Body of pancreas (tissue), 4 donors: ENCODE measurements around the gene CNTNAP2. TPM values are rescaled to one million over a fixed set of nuclear protein-coding genes. Genes with fewer than 3 reads are reported as not detected.
"Not testable (repeated sequence)": the region's sequence is repeated elsewhere in the genome, so short reads cannot be mapped to it uniquely, and the experiment has no call there.

Experiments used
- ATAC-seq: fragments of 150-250 bp; one replicate; pipeline ENCODE4 v1.9.1; 2016
- DNase-seq, 4 donors: peaks; one replicate each; pipeline ENCODE4 v3.0.0-alpha.2; 2019
- H3K27ac ChIP-seq, 4 donors: fragments of 200-600 bp; sonication (generic); 1 replicate in 3 of 4; 2 replicates in 1 of 4; pipeline versions ENCODE4 v1.5.1 to v1.6.1; 2016 to 2019; ENCODE audit warnings: mild to moderate bottlenecking in 1 of 4, mixed read lengths in 1 of 4, moderate library complexity in 1 of 4
- H3K27me3 ChIP-seq, 2 donors: fragments of 200-600 bp; sonication (generic); one replicate each; pipeline ENCODE4 v1.6.0; 2016; ENCODE audit warnings: mild to moderate bottlenecking in 1 of 2
- H3K36me3 ChIP-seq, 2 donors: fragments of 200-600 bp; sonication (generic); replicated peaks in 1 of 2; 2 replicates each; pipeline ENCODE4 v1.5.1; 2016; ENCODE audit warnings: low read depth in 2 of 2; ENCODE audit not compliant: insufficient read depth in 1 of 2
- H3K4me1 ChIP-seq: fragments of 200-600 bp; sonication (generic); one replicate; pipeline ENCODE4 v1.6.0; 2016
- H3K4me3 ChIP-seq, 2 donors: fragments of 200-600 bp; sonication (generic); 1 replicate in 1 of 2; 2 replicates in 1 of 2; pipeline ENCODE4 v1.5.1; 2016 to 2019
- H3K9me3 ChIP-seq, 3 donors: fragments of 200-600 bp; sonication (generic); 1 replicate in 2 of 3; 2 replicates in 1 of 3; pipeline ENCODE4 v1.5.1; 2016
- POLR2A ChIP-seq, 3 donors: fragments of 450-650 bp; IDR thresholded peaks; one replicate each; pipeline ENCODE4 v1.6.1; 2016; ENCODE audit warnings: antibody characterized with exemption in 3 of 3, mild to moderate bottlenecking in 2 of 3
- WGBS, 2 donors: methylation state at CpG; one replicate each; pipeline ENCODE4 v1.1.5; 2017; 5-methylcytosine and 5-hydroxymethylcytosine counted together
- intact Hi-C: fragments of 100-400 bp; cut with DNase I; formaldehyde crosslinking; loops from one replicate; pipeline ENCODE4 v1.15.1; 2023
- total RNA-seq, 2 donors: library from RNA; depleted of rRNA; stranded (reverse); fragments of >200 nt; gene quantifications; one replicate each; pipeline ENCODE4 v1.1.0, GENCODE V29; 2016
- TF ChIP-seq, protein P1 (sequence below), 7 experiments: fragments of 450-650 bp in 4 of 7; fragments of 200-600 bp in 3 of 7; sonication (generic) in 3 of 7; IDR thresholded peaks; one replicate each; pipeline ENCODE4 v1.5.1; 2016 to 2019; ENCODE audit warnings: antibody characterized with exemption in 7 of 7

Gene CNTNAP2
- total RNA-seq, 2 donors from 2014 or later = 1.0 TPM; not detected in 1

DNA sequence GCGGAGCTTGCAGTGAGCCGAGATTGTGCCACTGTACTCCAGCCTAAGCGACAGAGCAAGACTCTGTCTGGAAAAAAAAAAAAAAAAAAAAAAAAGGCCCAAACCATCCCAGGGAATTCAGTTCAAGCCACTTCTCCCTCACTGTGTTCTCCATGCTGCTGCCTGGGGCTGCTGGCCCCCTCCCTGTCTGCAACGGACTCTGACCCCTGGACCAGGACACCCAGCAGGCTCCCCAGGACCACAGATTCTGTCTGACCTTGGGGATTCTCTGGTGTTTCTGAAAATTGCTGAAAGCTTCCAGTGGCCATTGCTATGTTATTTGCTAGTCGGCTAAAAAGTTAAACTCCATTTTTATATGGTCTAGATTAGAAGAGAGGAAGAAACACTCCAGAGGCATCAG, 2212.3 kb downstream of the CNTNAP2 start:
- DNase-seq (no peak), ATAC-seq (no peak)
- H3K27ac ChIP-seq = no peak overlapping the region
- intact Hi-C loops = no loop called here
- 64 to 82% methylated on average over 2 to 5 of the region's 5 CpGs for WGBS, 2 donors
- H3K9me3 ChIP-seq = no peaks in the 10 kb centered on the region
- H3K36me3 ChIP-seq = no peaks in the 10 kb centered on the region
- no peaks in the 10 kb centered on the region for H3K27me3 ChIP-seq
- TF ChIP-seq, protein P1, sequence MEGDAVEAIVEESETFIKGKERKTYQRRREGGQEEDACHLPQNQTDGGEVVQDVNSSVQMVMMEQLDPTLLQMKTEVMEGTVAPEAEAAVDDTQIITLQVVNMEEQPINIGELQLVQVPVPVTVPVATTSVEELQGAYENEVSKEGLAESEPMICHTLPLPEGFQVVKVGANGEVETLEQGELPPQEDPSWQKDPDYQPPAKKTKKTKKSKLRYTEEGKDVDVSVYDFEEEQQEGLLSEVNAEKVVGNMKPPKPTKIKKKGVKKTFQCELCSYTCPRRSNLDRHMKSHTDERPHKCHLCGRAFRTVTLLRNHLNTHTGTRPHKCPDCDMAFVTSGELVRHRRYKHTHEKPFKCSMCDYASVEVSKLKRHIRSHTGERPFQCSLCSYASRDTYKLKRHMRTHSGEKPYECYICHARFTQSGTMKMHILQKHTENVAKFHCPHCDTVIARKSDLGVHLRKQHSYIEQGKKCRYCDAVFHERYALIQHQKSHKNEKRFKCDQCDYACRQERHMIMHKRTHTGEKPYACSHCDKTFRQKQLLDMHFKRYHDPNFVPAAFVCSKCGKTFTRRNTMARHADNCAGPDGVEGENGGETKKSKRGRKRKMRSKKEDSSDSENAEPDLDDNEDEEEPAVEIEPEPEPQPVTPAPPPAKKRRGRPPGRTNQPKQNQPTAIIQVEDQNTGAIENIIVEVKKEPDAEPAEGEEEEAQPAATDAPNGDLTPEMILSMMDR (IDR thresholded peaks at IDR 0.05) = no peak
- TF ChIP-seq POLR2A (IDR thresholded peaks at IDR 0.05) = no peak
- H3K4me3 ChIP-seq = no peak overlapping the region
- no peaks in the 10 kb centered on the region for H3K4me1 ChIP-seq

DNA sequence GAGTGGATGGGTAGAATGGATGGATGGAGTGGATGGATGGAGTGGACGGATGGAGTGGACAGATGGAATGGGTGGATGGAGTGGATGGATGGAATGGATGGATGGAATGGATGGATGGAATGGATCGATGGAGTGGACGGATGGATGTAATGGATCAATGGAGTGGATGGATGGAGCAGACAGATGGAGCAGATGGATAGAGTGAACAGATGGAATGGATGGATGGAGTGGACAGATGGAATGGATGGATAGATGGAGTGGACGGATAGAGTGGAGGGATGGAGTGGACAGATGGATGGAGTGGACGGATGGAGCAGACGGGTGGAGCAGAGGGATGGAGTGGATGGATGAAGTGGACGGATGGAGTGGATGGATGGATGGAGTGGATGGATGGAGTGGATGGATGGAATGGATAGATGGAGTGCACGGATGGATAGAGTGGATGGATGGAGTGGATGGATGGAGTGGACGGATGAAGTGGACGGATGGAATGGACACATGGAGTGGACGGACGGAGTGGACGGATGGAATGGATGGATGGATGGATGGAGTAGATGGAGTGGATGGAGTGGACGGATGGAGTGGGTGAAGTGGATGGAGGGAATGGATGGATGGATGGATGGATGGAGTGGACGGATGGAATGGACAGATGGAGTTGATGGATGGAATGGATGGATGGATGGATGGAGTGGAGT, 2213.7 kb downstream of the CNTNAP2 start:
- intact Hi-C loops = no loop called here
- Histone ChIP-seq H3K27me3 (no peaks in the 10 kb centered on the region), H3K9me3 (no peaks in the 10 kb centered on the region), H3K4me1 (no peaks in the 10 kb centered on the region), H3K4me3 (no peak overlapping the region), H3K27ac (no peak overlapping the region), H3K36me3 (no peaks in the 10 kb centered on the region)
- WGBS, 2 donors = 77 to 78% methylated on average over 15 of the region's 15 CpGs
- no peak for ATAC-seq
- no peak for TF ChIP-seq POLR2A (IDR thresholded peaks at IDR 0.05)
- TF ChIP-seq, protein P1 (IDR thresholded peaks at IDR 0.05) = no peak
- DNase-seq = no peak

DNA sequence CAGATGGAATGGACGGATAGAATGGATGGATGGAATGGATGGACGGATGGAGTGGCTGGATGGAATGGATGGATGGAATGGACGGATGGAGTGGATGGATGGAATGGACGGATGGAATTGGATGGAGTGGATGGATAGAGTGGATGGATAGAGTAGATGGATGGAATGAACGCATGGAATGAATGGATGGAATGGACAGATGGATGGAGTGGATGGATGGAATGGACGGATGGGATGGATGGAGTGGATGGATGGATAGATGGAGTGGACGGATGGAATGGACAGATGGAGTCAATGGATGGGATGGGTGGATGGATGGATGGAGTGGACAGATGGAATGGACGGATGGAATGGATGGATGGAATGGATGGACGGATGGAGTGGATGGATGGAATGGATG, 2214.2 kb downstream of the CNTNAP2 start:
- Histone ChIP-seq H3K9me3 (no peaks in the 10 kb centered on the region), H3K36me3 (no peaks in the 10 kb centered on the region), H3K4me3 (no peak overlapping the region), H3K27ac (no peak overlapping the region), H3K4me1 (no peaks in the 10 kb centered on the region), H3K27me3 (no peaks in the 10 kb centered on the region)
- 76 to 77% methylated on average over 9 of the region's 9 CpGs for WGBS, 2 donors
- intact Hi-C loops = no loop called here
- DNase-seq (no peak), ATAC-seq (no peak)
- TF ChIP-seq, protein P1 (IDR thresholded peaks at IDR 0.05) = no peak
- TF ChIP-seq POLR2A (IDR thresholded peaks at IDR 0.05) = no peak

DNA sequence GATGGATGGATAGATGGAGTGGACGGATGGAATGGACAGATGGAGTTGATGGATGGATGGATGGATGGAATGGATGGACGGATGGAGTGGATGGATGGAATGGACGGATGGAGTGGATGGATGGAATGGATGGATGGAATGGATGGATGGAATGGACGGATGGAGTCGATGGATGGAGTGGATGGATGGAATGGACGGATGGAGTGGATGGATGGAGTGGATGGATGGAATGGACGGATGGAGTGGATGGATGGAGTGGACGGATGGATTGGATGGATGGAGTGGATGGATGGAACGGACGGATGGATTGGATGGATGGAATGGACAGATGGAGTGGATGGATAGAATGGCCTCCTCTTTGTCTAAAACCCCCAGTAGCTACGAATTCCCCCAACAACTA, 2214.9 kb downstream of the CNTNAP2 start:
- ATAC-seq, H3K27me3 ChIP-seq, H3K36me3 ChIP-seq, H3K4me1 ChIP-seq, H3K27ac ChIP-seq, intact Hi-C loops, H3K4me3 ChIP-seq, H3K9me3 ChIP-seq: not testable (repeated sequence)
- 50 to 62% methylated on average over 11 of the region's 11 CpGs for WGBS, 2 donors
- DNase-seq = peak in 1 of 4 donors; percentile 21

DNA sequence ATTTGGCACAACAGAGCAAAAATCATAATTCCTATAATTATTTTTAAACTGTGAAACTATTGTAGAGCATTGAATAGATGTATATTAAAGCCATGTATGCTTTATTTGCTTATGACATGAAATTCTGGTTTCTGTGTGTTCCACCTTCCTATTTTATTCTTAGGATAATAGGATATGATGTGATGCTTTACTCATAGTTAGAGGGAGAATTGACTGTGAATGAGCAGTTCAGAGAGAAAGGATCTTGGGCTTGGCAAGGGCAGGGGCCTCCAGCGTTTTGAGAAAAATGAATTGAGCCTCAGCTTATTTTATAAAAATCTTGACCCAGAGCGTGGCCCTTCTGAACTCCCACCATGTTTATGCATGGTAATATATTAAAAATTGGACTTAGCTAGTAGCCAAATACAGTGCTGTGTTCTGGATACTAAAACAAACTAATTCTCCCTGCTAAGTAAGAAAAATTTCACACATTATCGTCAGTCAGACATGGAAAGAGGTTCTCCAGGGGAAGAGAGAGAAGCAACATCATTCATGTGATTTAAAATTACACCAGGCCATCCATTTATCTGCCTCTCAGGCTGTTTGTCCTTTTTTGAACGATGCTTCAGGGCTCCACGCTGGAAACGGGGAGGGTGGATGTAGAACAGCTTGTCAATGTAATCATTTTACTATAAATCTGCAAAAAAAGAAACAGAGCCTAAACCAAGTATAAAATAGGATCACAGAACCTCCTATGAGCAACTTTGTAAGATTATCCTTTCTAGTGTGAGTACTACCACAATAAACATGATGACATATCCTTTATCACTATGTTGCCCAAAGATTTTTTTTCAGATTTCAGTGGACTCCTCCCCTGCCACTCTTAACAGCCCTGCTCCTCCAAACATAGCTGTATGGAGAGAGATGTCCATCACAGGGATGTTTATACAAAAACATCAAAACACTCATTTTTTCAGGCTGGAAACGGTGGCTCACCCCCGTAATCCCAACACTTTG, 2215.9 kb downstream of the CNTNAP2 start:
- no peak overlapping the region for H3K27ac ChIP-seq
- 67% methylated on average over 8 of the region's 8 CpGs for WGBS, 2 donors
- DNase-seq (no peak), ATAC-seq (no peak)
- no peaks in the 10 kb centered on the region for H3K27me3 ChIP-seq
- TF ChIP-seq, protein P1 (IDR thresholded peaks at IDR 0.05) = no peak
- TF ChIP-seq POLR2A (IDR thresholded peaks at IDR 0.05) = no peak
- no peaks in the 10 kb centered on the region for H3K4me1 ChIP-seq
- H3K9me3 ChIP-seq = no peaks in the 10 kb centered on the region
- intact Hi-C loops = no loop called here
- no peak overlapping the region for H3K4me3 ChIP-seq
- H3K36me3 ChIP-seq = no peaks in the 10 kb centered on the region
